ENCODE results near the gene RBM38.
A peak's percentile ranks its signal among the peaks of the same experiment; 100 is the strongest.
"Not testable (repeated sequence)": the region's sequence is repeated elsewhere in the genome, so short reads cannot be mapped to it uniquely, and the experiment has no call there.

Gene RBM38

GRCh38 chr20:57417830-57418780 is 26.9 kb downstream of the RBM38 start:
- DNase-seq (ENCODE audit: low read depth in 2 of 2): no peak

DNA sequence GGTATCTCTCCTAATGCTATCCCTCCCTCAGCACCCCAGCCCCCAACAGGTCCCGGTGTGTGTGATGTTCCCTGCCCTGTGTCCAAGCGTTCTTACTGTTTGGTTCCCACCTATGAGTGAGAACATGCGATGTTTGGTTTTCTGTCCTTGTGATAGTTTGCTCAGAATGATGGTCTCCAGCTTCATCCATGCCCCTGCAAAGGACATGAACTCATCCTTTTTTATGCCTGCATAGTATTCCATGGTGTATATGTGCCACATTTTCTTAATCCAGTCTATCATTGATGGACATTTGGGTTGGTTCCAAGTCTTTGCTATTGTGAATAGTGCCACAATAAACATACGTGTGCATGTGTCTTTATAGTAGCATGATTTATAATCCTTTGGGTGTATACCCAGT is 28.3 kb downstream of the RBM38 start:
- DNase-seq (ENCODE audit: low read depth in 2 of 2): not testable (repeated sequence)

GRCh38 chr20:57420571-57421252 is 29.5 kb downstream of the RBM38 start:
- DNase-seq (ENCODE audit: low read depth in 2 of 2): no peak

- no peak for DNase-seq (ENCODE audit: low read depth in 2 of 2)
Measured at GRCh38 chr20:57421253-57422220, 30.3 kb downstream of the RBM38 start.

- no peak for DNase-seq (ENCODE audit: low read depth in 2 of 2)
Measured at GRCh38 chr20:57422254-57422653, 31.1 kb downstream of the RBM38 start.

GRCh38 chr20:57425150-57426013 is 34.2 kb downstream of the RBM38 start:
- DNase-seq (ENCODE audit: low read depth in 2 of 2): no peak

GRCh38 chr20:57426271-57426689 is 35.1 kb downstream of the RBM38 start:
- DNase-seq (ENCODE audit: low read depth in 2 of 2): no peak

GRCh38 chr20:57426831-57427230 is 35.6 kb downstream of the RBM38 start:
- no peak for DNase-seq (ENCODE audit: low read depth in 2 of 2)

DNA sequence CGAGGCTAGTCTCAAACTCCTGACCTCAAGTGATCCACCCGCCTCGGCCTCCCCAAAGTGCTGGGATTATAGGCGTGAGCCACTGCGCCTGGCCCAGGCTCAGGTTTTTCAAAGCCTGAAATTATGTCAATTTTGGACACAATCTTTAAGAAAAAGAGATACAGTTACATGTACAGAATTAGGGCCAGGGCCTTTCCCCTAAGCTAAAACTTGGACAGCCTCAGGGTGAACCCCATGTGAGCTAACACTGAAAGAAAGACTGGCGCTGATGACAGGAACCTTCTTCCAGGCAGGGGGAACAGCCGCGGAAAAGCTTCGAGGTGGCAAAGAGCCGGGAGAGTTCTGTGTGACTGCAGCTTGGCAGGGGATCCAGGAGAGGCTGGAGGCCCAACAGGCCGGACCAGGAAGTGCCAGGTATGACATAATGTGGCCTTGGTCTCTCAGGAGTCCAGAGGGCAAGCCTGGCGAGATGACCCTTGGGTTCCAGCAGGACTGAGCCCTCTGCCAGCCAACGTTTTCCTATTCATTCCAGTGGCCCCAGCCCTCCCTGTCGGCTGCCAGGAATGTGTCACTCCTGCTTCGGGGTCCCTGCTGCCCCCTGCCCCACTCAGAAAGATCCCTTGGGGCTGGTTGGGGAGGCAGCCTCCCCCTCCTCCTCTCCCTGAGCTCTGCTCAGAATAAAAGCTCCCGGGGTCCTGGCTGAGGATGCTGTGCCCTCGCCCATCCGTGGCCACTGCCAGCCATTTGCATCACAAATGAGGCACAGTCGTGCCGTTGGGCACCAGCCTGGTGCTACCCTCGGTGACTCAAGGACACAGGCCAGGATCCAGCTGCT is 37.3 kb downstream of the RBM38 start:
- DNase-seq (ENCODE audit: low read depth in 2 of 2): no peak

GRCh38 chr20:57429159-57429496 is 37.9 kb downstream of the RBM38 start:
- no peak for DNase-seq (ENCODE audit: low read depth in 2 of 2)

- no peak for DNase-seq (ENCODE audit: low read depth in 2 of 2)
Measured at GRCh38 chr20:57429580-57430200, 38.5 kb downstream of the RBM38 start.

DNA sequence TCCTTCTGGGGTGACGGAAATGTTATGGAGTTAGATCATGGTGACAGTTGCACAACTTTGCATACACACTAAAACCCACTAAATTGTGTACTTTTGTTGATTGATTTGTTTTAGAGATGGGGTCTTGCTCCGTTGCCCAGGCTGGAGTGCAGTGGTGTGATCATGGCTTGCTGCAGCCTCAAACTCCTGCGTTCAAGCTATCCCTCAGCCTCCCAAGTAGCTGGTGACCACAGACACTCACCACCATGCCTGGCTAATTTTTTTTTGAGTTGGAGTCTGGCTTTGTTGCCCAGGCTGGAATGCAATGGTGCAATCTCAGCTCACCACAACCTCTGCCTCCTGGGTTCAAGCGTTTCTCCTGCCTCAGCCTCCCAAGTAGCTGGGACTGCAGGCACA is 39.0 kb downstream of the RBM38 start:
- not testable (repeated sequence) for DNase-seq (ENCODE audit: low read depth in 2 of 2)

DNA sequence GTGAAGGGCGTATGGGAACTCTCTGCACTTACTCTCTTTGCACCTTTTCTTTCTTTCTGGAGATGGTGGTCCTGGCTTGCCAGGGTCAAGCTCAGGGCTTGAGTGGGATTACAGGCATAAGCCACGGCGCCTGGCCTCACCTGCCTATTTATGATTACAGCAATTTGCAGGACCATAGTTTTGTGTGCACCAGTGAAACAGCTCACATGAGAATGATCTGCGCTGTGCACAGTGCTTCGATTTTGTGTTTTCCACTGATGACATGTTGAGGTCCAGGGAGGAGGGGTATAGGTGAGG is 40.3 kb downstream of the RBM38 start:
- no peak for DNase-seq (ENCODE audit: low read depth in 2 of 2)

DNA sequence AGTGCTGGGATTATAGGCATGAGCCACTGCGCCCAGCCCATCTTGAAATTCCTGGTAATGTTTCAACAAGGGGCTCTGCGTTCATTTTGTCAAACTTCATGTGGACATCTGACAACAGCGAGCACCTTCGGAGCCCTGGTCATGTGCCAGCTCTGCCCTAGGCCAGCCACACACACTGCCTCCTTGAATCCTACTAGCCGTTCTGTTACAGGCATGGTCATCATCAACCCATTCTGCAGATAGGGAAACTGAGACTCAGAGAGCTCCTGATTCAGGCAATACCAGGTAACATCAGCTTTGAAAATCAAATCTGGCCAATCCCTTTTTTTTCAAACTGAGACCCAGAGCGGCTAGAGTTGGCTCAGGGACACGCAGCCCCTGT is 41.3 kb downstream of the RBM38 start:
- no peak for DNase-seq (ENCODE audit: low read depth in 2 of 2)

DNA sequence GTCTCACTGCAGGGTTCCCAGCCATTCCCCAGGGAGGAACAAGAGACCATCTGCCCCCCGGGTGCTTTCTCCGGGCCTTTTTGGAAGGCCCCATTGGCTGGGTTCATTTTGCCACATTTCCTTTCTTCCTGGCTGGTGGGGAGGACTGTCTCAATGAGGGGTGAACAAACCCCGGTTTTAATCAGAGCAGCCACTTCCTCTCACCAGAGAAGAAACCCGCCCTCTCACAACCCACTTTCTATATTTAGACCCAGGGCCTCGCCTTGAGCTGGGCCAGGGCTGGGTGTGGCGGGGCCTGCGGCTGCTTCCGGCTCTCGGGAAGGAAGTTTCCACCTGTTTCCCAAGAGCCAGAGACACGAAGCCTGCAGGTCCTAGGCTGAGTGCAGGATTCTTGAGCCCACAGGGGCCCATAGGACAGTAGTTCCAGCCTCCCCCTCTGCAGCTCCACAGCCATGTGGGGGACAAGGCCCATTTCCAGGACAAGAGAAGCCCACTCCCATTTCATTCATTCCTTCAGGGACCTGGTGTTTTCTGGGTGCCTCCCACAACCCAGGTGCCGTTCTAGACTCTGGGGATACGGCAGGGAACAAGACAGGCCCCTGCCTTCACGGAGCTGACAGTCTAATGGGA is 41.8 kb downstream of the RBM38 start:
- DNase-seq (ENCODE audit: low read depth in 2 of 2): peak; percentile 30 to 41

DNA sequence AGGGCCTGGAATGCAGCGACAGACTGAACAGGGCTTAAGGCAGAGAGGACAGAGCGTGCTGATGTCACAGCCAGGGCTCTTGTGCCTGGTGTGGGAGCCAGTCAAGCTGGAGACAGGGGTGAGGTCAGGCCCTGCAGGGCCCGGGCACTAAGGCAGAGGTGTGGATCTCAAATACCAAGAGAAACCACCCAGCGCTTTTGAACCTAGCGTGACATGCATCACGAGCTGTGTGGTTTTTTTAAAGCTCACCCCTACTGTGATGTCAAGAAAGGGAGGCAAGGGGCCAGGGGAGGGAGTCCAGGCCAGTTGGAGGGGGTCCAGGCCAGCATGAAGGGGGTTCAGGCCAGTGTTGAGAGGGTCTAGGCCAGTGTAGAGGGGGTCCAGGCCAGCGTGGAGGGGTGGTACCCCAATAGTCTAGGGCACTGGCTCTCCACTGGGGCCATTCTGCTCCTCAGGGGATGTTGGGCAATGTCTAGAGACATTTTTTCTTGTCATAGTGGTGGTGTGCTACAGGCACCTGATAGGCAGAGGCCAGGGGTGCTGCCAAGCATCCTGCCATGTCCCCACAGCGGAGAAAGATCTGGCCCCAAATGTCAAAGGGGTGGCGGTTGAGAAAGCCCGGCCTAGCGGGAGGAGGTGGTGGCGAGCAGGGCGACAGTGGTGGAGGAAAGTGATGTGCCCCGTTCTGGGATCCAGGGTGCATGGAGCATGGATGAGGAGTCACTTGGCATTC is 42.6 kb downstream of the RBM38 start:
- DNase-seq (ENCODE audit: low read depth in 2 of 2): no peak

DNA sequence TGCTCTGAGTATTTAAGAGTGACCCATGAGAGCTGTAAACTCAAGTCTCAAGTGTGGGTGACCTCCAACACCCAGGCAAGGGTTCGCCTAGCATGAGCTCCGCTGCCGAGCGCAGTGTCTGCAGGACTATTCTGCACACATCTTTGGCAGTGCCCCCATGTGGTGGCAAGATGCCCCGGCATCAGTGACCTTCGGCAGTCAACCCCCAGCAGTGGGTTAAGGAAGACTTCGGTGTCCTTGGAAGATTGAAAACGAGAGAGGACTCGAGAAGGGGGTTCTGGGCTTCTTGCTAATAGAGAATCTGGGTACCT is 43.1 kb downstream of the RBM38 start:
- DNase-seq (ENCODE audit: low read depth in 2 of 2): no peak

GRCh38 chr20:57435105-57435497 is 43.9 kb downstream of the RBM38 start:
- DNase-seq (ENCODE audit: low read depth in 2 of 2): no peak

Measured in stimulated activated CD4-positive, alpha-beta T cell treated with anti-CD3 and anti-CD28 coated beads, Interleukin-12 subunit alpha, Interleukin-12 subunit beta, amount 100 ng/mL, for 24 hours (primary cell).